ENCODE data around the gene ESRRA. TPM values are rescaled to one million over a fixed set of nuclear protein-coding genes. Genes with fewer than 3 reads are reported as not detected.

The ESRRA gene
- total and polyA plus RNA-seq, 10 donors = 24.0 to 56.5 (median 43.2) TPM

DNA sequence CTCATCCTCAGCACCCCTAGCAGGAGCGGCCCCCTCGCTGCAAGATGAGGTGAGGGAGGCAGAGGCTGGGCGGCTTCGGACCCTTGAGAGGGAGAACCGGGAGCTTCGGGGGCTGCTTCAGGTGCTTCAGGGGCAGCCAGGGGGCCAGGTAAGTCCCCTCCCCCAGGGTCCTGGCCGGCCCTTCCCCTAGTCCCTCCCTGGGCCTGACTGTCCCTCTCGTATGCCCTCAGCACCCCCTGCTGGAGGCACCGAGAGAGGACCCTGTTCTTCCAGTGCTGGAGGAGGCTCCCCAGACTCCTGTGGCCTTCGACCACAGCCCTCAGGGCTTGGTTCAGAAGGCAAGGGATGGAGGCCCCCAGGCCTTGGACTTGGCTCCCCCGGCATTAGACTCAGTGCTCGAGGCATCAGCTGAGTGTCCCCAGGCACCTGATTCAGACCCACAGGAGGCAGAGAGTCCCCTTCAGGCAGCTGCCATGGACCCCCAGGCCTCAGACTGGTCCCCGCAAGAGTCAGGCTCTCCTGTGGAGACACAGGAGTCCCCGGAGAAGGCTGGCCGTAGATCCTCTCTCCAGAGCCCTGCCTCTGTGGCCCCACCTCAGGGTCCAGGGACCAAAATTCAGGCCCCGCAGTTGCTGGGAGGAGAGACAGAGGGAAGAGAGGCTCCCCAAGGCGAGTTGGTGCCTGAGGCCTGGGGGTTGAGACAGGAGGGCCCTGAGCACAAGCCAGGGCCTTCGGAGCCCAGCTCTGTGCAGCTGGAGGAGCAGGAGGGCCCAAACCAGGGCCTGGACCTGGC lies 38.6 kb downstream of the ESRRA start:
- H3K4me1 ChIP-seq = peaks cover 21 to 95% (median 48%) of the 10 kb centered on the region in 6 donors
- DNase-seq = peak; percentile 81
- 87 to 97% (median 88%) methylated on average over 9 to 18 of the region's 18 CpGs for WGBS, 5 donors
- peak overlapping the region in 1 of 8 donors; percentile 95 for H3K27ac ChIP-seq
- intact Hi-C loops (cut with DNase I; ENCODE audit: low total_unique reads) = no loop called here
- H3K36me3 ChIP-seq = peaks cover 0 to 68% (median 25%) of the 10 kb centered on the region in 6 donors
- H3K27me3 ChIP-seq (replicated peaks in 1 of 7) = peaks cover 0 to 5% (median 0%) of the 10 kb centered on the region in 7 donors
- H3K4me3 ChIP-seq = no peak overlapping the region
- H3K9me3 ChIP-seq = no peaks in the 10 kb centered on the region
- TF ChIP-seq POLR2A (IDR thresholded peaks at IDR 0.05) (no peak), POLR2AphosphoS5 (IDR thresholded peaks at IDR 0.05) (no peak)
- TF ChIP-seq, protein P1, sequence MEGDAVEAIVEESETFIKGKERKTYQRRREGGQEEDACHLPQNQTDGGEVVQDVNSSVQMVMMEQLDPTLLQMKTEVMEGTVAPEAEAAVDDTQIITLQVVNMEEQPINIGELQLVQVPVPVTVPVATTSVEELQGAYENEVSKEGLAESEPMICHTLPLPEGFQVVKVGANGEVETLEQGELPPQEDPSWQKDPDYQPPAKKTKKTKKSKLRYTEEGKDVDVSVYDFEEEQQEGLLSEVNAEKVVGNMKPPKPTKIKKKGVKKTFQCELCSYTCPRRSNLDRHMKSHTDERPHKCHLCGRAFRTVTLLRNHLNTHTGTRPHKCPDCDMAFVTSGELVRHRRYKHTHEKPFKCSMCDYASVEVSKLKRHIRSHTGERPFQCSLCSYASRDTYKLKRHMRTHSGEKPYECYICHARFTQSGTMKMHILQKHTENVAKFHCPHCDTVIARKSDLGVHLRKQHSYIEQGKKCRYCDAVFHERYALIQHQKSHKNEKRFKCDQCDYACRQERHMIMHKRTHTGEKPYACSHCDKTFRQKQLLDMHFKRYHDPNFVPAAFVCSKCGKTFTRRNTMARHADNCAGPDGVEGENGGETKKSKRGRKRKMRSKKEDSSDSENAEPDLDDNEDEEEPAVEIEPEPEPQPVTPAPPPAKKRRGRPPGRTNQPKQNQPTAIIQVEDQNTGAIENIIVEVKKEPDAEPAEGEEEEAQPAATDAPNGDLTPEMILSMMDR (IDR thresholded peaks at IDR 0.05 in 8 of 11, conservative IDR thresholded peaks at IDR 0.05 in 3 of 11) = peak in 2 of 11 experiments; percentile 17 to 31

DNA sequence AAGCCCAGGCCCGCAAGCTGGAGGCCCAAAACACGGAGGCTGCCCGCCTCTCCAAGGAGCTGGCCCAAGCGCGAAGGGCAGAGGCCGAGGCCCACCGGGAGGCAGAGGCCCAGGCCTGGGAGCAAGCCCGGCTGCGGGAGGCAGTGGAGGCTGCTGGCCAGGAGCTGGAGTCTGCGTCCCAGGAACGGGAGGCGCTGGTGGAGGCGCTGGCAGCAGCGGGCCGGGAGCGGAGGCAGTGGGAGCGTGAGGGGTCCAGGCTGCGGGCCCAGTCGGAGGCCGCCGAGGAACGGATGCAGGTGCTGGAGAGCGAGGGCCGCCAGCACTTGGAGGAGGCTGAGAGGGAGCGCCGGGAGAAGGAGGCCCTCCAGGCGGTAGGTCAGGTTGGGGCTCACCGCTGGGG lies 39.5 kb downstream of the ESRRA start:
- peaks cover 0 to 77% (median 33%) of the 10 kb centered on the region in 6 donors for H3K36me3 ChIP-seq
- intact Hi-C loops (cut with DNase I; ENCODE audit: low total_unique reads) = no loop called here
- H3K4me3 ChIP-seq = no peak overlapping the region
- peaks cover 14 to 88% (median 40%) of the 10 kb centered on the region in 6 donors for H3K4me1 ChIP-seq
- H3K9me3 ChIP-seq = no peaks in the 10 kb centered on the region
- DNase-seq = no peak
- peaks cover 0 to 5% (median 0%) of the 10 kb centered on the region in 7 donors for H3K27me3 ChIP-seq (replicated peaks in 1 of 7)
- H3K27ac ChIP-seq = no peak overlapping the region
- TF ChIP-seq POLR2AphosphoS5 (IDR thresholded peaks at IDR 0.05) (peak in 1 of 3 donors; percentile 51), POLR2A (IDR thresholded peaks at IDR 0.05) (no peak)
- TF ChIP-seq, protein P1 (IDR thresholded peaks at IDR 0.05 in 8 of 11, conservative IDR thresholded peaks at IDR 0.05 in 3 of 11) = no peak
- WGBS, 5 donors = 93 to 96% (median 95%) methylated on average over 28 of the region's 28 CpGs

DNA sequence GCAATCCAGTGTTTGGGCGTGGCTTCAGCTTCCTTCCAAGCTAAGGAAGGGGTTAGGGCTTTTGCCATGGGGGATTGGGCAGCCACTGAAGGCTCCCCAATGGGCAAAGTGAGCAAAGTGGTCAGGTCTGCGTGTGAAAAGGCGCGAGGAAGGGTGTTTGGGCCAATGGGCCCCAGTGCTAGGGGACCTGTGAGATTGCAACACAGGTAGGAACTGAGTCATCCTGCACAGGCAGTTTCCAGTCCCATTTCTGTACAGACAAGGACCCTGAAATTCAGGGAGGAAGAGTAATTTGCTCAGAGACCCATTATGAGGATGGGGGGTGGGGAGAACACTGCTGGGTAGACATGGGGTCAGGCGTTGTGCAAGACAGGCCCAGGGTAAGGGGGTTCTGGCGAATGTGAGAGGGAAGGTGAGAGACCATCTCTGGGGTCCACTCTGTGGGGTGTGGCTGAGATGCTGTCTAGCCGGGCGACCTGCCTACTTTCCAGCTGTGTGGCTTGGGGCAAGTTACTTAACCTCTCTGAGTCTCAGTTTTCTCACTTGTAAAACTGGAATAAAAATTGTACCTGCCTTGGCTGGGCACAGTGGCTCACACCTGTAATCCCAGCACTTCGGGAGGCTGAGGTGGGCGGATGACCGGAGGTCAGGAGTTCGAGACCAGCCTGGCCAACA lies 42.0 kb downstream of the ESRRA start:
- TF ChIP-seq POLR2AphosphoS5 (IDR thresholded peaks at IDR 0.05) = no peak
- no peak for TF ChIP-seq POLR2A (IDR thresholded peaks at IDR 0.05)
- TF ChIP-seq, protein P1 (IDR thresholded peaks at IDR 0.05 in 8 of 11, conservative IDR thresholded peaks at IDR 0.05 in 3 of 11) = no peak
- WGBS, 5 donors = 72 to 91% (median 85%) methylated on average over 12 of the region's 12 CpGs
- no peaks in the 10 kb centered on the region for H3K27me3 ChIP-seq (replicated peaks in 1 of 7)
- H3K9me3 ChIP-seq = no peaks in the 10 kb centered on the region
- H3K4me3 ChIP-seq = no peak overlapping the region
- no peak for DNase-seq
- peaks cover 0 to 91% (median 35%) of the 10 kb centered on the region in 6 donors for H3K36me3 ChIP-seq
- intact Hi-C loops (cut with DNase I; ENCODE audit: low total_unique reads) = no loop called here
- H3K27ac ChIP-seq = peak overlapping the region in 4 of 8 donors; percentile 20 to 70 (median 48)
- H3K4me1 ChIP-seq = peaks cover 1 to 74% (median 17%) of the 10 kb centered on the region in 6 donors
